Activated CD4-positive, alpha-beta T cell treated with anti-CD3 and anti-CD28 coated beads, Interleukin-2, amount 50 U/mL, for 4 hours (primary cell): ENCODE results near the gene AHSP.
"Not testable (repeated sequence)": the region's sequence is repeated elsewhere in the genome, so short reads cannot be mapped to it uniquely, and the experiment has no call there.

Source experiments
- DNase-seq, 2 experiments: peaks; one replicate each; pipeline ENCODE4 v3.0.0-alpha.2; 2020

The AHSP gene

DNA sequence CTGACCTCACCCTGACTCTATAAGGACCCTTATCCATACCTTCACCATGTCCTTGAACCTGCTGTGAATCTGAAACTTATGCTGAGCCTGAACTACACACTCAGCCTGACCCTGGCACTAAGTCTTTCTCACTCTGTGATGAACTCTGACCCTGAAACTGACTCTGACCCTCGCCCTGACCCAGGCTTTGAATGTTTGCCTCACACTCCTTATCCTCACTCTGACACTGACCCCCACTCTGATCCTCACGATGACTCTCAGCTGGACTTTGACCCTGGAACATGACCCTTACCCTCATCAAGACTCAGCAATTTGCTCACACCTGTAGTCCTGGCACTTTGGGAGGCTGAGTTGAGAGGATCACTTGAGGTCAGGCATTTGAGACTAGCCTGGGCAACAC is 4.4 kb downstream of the AHSP start:
- no peak for DNase-seq

DNA sequence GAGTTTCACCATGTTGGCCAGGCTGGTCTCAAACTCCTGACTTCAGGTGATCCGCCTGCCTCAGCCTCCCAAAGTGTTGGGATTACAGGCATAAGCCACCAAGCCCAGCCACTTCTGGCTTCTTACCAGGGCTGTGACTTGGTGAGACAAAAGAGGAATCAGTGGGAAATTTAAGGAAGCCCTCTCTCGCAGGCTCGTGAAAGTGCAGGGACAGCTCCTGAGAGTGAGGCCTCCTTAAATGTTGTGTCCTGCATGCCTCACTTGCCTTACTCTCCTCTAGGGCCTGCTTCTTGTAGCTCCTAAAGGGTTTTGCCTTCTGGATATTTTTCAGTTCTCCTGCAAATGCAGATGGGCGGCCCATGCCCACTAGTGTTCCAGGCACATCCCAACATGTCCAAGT is 5.2 kb downstream of the AHSP start:
- DNase-seq = no peak

DNA sequence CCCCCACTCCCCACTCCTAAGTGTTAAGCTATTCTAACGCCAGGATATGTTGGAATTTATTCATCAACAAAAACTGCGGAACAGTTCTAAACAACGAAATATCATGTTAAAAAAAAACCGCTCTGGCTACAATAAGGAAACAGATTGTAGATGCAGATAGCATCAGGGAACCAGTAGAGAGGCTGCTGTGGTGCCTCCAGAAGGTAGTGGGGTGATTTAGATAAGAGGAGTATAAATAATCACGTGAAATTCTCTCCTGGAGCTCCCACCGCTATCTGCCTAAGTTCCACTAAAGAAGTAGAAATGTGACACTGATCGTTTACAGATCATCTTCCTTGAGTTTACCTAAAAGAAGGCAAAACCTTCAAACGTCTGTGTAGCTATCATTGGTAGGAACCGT is 8.0 kb downstream of the AHSP start:
- DNase-seq = no peak

DNA sequence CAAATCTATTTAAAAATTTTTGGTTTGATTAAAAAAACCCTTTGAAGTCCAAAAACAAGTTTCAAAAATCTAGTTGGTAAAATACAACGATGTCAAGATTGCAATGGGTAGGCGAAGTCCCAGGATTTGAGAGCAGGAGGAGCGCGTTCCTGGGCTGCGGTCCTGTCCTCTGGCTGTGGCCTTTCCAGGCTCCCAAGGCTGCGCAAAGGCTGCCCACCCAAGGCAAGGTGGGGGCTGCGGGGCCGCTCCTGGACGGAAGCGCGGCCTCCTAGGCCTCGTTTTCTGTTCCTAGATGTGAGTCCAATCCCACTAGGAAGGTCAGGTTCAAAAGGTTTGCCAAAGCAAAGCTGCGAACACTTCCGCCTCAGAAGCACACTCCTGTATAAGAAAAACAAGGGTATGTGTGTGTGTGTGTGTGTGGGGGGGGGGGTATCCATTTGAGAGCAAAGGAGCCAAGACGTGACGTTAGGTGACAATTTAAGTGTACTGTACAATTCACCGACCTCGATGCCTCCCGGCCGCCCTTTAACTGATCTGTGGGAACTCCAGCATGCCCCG is 9.2 kb downstream of the AHSP start:
- no peak for DNase-seq

DNA sequence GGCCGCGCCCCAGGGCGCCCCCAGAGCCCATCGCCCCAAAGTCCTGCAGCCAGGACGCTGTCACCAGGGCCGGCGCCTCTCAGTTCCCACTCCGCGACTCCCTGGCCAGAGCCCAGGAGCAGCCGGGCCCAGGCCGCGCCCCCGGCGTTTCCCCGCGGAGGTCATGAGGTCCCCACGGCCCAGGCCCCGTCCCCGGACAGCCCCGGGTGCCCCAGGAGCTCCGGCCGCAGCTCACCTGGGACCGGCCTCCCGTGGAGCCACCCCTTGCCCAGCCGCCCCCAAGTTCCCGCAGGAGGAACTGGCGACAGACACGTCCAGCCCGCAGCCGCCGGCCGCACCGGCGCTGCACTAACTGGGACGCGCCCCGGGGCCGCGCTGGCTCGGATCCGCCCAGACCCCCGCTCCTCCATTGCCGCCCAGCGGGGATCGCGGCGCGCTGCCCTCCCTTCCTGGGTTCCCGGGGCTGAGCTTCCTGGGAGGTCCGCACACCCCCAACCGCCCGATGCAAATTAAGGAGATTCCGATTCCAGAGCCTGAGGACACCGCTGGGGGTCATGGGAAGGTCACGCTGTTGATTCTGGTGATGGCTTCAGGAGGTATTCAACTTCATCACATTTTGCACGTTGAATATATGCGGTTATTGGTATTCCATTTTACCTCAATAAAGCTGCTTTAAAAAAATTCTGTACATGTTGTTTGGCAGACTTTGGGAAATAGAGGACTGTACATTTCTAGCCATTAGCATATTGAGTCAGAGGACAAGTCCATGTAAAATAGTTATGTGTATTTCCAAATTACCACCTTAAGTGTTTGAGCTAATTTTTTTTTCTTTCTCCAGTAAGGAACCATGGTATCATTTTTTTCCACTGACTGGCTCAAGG is 9.9 kb downstream of the AHSP start:
- DNase-seq = no peak

DNA sequence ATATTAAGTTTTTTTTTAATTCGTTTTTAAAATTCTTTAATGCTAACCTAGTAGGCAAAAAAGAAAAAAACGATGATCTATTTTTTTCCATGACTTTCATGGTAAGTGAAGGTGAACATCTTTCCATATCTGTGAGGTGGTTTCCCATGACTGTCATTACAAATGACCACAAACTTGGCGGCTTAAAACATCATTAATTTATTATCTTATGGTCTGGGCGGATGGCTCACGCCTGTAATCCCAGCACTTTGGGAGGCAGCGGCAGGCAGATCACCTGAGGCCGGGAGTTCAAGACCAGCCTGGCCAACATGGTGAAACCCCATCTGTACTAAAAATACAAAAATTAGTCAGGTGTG is 10.5 kb downstream of the AHSP start:
- DNase-seq = not testable (repeated sequence)

DNA sequence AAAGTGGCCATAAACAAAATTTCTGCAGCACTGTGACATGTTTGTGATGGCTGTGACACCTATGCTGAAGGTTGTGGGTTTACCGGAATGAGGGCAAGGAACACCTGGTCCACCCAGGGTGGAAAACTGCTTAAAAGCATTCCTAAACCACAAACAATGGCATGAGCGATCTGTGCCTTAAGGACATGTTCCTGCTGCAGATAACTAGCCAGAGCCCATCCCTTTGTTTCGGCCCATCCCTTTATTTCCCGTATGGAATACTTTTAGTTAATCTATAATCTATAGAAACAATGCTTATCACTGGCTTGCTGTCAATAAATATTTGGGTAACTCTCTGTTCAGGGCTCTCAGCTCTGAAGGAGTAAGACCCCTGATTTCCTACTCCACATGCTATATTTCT is 12.1 kb downstream of the AHSP start:
- not testable (repeated sequence) for DNase-seq

DNA sequence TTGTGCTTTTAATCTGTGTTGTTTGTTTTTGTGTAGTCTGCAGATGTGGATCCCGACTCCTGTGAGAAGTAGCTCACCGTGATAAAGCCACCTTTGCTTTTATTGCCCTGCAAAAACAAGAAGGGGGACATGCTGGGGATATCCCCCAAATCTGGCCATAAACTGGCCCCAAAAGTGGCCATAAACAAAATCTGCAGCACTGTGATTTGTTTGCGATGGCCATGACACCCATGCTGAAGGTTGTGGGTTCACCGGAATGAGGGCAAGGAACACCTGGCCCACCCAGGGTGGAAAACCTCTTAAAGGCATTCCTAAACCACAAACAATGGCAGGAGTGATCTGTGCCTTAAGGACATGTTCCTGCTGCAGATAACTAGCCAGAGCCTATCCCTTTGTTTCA is 15.1 kb downstream of the AHSP start:
- DNase-seq = no peak

DNA sequence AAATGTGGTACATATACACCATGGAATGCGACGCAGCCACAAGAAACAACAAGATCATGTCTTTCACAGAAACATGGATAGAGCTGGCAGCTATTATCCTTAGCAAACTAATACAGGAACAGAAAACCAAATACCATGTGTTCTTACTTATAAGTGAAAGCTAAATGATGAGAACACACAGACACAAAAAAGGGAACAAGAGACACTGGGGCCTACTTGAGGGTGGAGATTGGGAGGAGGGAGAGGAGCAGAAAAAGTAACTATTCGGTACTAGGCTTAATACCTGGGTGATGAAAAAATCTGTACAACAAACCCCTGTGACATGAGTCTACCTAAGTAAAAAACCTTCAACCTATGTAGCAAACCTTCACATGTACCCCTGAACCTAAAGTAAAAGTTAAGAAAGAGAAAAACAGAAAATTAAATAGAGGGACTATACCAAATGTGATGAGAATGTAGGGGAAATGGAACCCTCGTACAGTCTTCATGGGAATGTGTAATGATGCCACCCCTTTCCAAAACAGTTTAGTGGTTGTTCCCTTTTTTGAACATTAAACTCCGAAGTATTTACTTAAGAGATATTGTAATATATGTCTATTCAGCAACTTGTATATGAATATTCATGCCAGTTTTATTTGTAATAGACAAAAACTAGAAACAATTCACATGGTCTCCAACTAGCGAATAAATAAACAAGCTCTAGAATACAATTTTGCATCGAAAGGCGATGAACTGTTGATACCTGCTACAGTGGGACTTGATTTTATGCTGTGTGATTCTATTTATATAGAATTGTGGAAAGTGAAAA is 33.9 kb downstream of the AHSP start:
- no peak for DNase-seq

DNA sequence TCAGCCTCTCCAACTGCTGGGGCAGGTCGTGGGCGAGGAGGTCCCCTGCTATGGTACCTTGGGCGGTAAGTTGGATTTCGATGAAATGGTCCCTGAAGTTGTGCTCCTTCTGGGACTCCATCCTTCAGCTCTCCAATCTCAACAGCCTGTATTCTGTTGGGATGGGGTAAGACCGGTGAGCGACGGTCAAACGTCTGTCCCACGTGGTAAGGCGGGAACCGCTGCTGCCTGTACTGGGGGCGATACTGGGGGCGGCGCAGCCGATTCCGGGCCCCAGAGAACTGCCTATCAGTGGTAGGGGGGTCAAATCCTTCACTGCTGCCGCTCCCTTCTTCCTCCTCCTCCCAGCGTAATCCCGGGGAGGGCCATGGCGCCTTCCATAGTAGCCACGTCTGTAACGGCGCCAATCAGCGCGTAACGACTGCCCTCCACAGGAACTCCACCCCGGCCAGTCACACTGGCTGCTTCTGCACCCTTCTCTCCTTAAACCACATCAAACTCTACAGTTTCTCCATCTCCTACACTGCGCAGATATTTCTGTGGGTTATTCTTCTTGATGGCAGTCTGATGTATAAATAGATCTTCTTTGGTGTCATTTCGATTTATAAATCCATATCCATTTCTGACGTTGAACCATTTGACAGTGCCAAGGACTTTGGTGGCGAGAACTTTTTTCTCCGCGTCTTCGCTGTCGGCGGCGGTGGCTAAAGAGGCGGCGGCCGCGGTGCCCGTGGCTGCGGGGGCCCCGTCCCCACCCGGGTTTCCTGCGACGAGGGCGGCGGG is 41.1 kb downstream of the AHSP start:
- no peak for DNase-seq

DNA sequence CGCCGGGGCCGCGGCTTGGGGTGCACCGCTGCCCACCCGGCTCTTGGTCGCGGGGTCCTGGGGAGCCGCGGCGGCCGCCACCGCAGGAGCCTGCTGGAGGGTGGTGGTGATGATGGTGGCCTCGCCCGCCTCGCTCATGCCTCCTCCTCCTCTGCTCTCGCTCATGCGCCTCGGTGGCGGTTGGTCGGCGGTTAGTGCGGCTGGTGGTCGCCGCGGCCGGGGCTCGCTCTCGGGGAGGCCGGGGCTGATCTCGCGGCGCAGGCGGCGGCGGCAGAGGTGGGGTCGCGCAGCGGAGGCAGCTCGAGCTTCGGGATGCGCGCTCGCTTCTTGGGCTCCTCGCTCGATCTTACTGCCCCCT is 41.6 kb downstream of the AHSP start:
- DNase-seq = no peak

DNA sequence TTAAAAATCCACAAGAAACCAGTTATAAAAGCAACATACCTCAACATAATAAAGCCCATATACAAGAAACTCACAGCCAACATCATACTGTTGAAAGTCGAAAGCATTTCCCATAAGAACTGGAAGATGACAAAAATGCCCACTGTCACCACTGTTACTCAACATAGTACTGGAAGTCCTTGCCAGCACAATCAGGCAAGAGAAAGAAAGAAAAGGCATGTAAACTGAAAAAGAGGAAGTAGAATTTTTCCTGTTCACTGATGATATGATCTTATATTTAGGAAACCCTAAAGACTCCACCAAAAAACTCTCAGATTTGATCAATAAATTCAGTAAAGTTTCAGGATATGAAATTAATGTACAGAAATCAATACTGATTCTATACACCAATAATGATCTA is 45.1 kb downstream of the AHSP start:
- no peak for DNase-seq

DNA sequence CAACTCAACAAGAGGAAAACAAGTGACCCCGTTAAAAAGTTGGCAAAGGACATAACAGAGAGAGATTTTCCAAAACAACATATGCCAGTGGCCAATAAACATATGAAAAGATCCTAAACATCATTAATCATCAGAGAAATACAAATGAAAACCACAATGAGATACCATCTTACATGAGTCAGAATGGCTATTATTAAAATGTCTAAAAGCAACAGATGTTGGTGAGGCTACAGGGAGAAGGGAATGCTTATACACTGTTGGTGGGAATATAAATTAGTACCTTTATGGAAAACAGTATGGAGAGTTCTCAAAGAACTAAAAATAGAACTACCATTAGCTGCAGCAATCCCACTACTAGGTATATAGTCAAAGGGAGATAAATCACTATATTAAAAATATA is 46.5 kb downstream of the AHSP start:
- DNase-seq = not testable (repeated sequence)

DNA sequence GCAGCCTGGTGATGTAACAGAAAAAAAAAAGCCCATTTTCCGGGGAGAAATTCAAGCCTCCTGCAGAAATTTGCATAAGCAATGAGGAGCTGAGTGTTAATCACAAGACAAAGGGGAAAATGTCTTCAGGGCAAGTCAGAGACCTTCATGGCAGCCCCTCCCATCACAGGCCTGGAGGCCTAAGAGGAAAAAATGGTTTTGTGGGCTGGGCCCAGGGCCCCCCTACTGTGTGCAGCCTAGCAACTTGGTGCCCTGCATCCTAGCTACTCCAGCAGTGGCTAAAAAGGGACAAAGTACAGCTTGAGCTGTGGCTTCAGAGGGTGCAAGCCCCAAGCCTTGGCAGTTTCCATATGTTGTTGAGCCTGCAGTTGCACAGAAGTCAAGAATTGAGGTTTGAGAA is 49.7 kb downstream of the AHSP start:
- DNase-seq = no peak
